Measurements from ENCODE around the gene TOR1A.
A peak's percentile ranks its signal among the peaks of the same experiment; 100 is the strongest.

DNA sequence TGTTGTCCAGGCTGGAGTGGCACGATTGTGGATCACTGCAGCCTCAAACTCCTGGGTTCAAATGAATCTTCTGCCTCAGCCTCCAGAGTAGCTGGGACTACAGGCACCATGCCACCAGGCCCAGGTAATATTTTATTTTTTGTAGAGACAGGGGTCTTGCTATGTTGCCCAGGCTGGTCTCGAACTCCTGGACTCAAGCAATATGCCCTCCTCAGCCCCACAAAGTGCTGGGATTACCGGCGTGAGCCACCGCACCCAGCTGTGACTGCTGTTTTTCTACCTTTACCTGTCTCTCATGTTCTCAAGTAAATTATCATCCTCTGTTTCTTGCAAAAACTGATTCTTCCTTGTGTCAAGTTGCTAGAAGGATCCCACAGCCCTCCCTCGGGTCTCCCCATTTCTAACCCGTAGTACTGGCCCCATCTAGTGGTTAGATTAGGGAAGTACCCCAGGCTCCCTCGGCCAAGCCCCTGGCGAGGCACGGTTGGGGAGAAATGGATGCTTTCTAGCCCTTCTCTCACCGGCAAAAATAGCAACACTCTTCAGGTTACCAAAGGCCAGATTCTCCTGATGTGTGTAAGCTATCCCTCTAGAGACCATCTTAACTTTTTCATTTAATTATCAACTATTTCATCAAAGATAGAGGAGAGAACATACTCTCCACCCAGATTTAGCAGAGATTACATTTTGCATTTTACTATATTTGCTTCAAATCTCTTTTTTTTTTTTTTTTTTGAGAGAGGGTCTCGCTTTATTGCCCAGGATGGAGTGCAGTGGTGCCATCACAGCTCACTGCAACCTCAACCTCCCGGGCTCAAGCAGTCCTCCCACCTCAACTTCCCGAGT lies 40.2 kb downstream of the TOR1A start:
- TF ChIP-seq, protein P1, sequence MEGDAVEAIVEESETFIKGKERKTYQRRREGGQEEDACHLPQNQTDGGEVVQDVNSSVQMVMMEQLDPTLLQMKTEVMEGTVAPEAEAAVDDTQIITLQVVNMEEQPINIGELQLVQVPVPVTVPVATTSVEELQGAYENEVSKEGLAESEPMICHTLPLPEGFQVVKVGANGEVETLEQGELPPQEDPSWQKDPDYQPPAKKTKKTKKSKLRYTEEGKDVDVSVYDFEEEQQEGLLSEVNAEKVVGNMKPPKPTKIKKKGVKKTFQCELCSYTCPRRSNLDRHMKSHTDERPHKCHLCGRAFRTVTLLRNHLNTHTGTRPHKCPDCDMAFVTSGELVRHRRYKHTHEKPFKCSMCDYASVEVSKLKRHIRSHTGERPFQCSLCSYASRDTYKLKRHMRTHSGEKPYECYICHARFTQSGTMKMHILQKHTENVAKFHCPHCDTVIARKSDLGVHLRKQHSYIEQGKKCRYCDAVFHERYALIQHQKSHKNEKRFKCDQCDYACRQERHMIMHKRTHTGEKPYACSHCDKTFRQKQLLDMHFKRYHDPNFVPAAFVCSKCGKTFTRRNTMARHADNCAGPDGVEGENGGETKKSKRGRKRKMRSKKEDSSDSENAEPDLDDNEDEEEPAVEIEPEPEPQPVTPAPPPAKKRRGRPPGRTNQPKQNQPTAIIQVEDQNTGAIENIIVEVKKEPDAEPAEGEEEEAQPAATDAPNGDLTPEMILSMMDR (IDR thresholded peaks at IDR 0.05) = peak; percentile 89 to 97 (median 94)
- TF ChIP-seq POLR2A (IDR thresholded peaks at IDR 0.05) = no peak

Data from adrenal gland (tissue), 5 donors.